ENCODE results near the gene PTPRM. TPM values are rescaled to one million over a fixed set of nuclear protein-coding genes. Genes with fewer than 3 reads are reported as not detected.

The PTPRM gene
- total and polyA plus RNA-seq, 9 donors = 45.6 to 82.0 (median 56.9) TPM

DNA sequence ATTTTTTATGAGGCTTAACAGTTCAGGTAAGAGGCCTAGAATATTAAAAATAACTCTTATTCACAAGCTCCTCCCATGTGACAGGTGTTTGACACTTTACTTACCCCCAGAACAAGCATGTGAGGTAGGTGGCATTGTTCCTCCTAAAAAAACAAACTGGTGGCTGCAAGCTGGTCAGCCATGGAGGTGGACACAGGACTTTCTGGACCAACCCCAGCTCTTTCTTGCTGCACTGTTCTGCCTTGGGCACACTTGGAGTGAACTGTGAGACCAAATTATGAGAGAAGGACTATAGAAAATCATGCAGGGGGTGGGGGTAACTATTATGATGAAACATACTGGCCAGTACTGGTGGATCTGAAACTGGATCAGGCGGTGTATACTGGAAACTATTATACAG lies 56.6 kb downstream of the PTPRM start:
- TF ChIP-seq EP300 (IDR thresholded peaks at IDR 0.05) (no peak), POLR2A (IDR thresholded peaks at IDR 0.05) (no peak)
- TF ChIP-seq, protein P1, sequence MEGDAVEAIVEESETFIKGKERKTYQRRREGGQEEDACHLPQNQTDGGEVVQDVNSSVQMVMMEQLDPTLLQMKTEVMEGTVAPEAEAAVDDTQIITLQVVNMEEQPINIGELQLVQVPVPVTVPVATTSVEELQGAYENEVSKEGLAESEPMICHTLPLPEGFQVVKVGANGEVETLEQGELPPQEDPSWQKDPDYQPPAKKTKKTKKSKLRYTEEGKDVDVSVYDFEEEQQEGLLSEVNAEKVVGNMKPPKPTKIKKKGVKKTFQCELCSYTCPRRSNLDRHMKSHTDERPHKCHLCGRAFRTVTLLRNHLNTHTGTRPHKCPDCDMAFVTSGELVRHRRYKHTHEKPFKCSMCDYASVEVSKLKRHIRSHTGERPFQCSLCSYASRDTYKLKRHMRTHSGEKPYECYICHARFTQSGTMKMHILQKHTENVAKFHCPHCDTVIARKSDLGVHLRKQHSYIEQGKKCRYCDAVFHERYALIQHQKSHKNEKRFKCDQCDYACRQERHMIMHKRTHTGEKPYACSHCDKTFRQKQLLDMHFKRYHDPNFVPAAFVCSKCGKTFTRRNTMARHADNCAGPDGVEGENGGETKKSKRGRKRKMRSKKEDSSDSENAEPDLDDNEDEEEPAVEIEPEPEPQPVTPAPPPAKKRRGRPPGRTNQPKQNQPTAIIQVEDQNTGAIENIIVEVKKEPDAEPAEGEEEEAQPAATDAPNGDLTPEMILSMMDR (IDR thresholded peaks at IDR 0.05) = no peak
- H3K36me3 ChIP-seq = no peaks in the 10 kb centered on the region
- no peaks in the 10 kb centered on the region for H3K27me3 ChIP-seq
- peaks cover 2% of the 10 kb centered on the region for H3K4me1 ChIP-seq (ENCODE audit: insufficient read depth)
- no peak overlapping the region for H3K27ac ChIP-seq
- no peak for DNase-seq
- H3K4me3 ChIP-seq = no peak overlapping the region
- intact Hi-C loops (cut with DNase I) = no loop called here
- H3K9me3 ChIP-seq = no peaks in the 10 kb centered on the region
- WGBS, 3 donors = 92 to 97% (median 96%) methylated on average over 1 of the region's 1 CpG

DNA sequence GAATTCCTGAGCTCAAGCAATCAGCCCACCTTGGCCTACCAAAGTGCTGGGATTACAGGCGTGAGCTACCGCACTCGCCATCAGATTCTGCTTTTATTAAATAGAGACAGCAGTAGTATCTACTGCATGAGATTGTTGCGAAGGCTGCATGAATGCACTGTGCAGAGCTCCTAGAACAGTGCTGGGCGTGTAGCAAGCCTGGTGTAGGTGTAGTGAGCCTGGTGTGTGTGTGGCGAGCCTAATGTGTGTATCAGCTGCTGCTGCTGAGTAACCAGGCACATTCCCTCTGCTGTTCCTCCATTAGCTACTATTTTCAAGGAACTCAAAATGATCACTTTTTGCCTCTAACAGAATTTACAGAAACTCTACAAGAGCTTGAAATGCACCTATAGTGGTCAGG lies 57.6 kb downstream of the PTPRM start:
- DNase-seq = no peak
- intact Hi-C loops (cut with DNase I) = no loop called here
- no peaks in the 10 kb centered on the region for H3K27me3 ChIP-seq
- TF ChIP-seq, protein P1 (IDR thresholded peaks at IDR 0.05) = no peak
- TF ChIP-seq EP300 (IDR thresholded peaks at IDR 0.05) = no peak
- TF ChIP-seq POLR2A (IDR thresholded peaks at IDR 0.05) = no peak
- H3K4me3 ChIP-seq = no peak overlapping the region
- 96 to 99% (median 98%) methylated on average over 6 of the region's 6 CpGs for WGBS, 3 donors
- peaks cover 2% of the 10 kb centered on the region for H3K4me1 ChIP-seq (ENCODE audit: insufficient read depth)
- H3K27ac ChIP-seq = no peak overlapping the region
- H3K9me3 ChIP-seq = no peaks in the 10 kb centered on the region
- H3K36me3 ChIP-seq = no peaks in the 10 kb centered on the region

DNA sequence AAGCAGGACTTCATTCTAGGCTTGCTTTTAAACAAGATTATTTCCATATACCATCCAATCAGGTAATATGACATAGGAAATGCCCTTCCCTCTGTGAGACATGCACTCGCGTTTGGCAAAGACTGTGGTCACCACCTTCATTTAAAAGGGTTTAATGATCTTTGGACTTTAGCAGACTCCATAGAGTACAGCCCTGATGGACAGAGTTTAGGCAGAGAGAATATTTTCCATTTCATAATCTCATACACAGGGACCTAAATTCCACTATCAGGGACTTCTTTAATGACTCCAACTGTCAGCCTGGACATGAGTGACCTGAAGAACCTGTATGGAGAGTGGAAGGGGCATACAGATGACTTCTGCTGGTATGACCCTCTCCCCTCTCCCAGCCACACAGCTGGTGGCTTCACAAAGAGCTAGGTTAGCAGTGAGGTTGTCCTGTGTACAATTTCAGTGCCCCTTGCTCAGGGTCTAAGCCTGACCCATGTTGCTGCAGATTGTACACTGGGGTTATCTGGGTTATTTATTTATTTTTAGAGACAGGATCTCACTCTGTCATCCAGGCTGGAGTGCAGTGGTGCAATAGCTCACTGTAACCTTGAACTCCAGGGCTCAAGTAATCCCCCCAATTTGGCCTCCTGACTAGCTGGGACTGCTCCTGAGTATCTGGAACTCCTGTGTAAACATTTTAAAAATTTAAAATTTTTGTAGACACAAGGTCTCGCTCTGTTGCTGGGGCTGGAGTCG lies 59.2 kb downstream of the PTPRM start:
- TF ChIP-seq EP300 (IDR thresholded peaks at IDR 0.05) (no peak), POLR2A (IDR thresholded peaks at IDR 0.05) (no peak)
- TF ChIP-seq, protein P1 (IDR thresholded peaks at IDR 0.05) = no peak
- peaks cover 2% of the 10 kb centered on the region for H3K4me1 ChIP-seq (ENCODE audit: insufficient read depth)
- H3K27ac ChIP-seq = no peak overlapping the region
- no peak overlapping the region for H3K4me3 ChIP-seq
- no peaks in the 10 kb centered on the region for H3K9me3 ChIP-seq
- intact Hi-C loops (cut with DNase I) = no loop called here
- peak in 1 of 5 donors; percentile 29 for DNase-seq
- H3K27me3 ChIP-seq = no peaks in the 10 kb centered on the region
- WGBS, 3 donors = 55 to 71% (median 55%) methylated on average over 4 of the region's 4 CpGs
- H3K36me3 ChIP-seq = no peaks in the 10 kb centered on the region

DNA sequence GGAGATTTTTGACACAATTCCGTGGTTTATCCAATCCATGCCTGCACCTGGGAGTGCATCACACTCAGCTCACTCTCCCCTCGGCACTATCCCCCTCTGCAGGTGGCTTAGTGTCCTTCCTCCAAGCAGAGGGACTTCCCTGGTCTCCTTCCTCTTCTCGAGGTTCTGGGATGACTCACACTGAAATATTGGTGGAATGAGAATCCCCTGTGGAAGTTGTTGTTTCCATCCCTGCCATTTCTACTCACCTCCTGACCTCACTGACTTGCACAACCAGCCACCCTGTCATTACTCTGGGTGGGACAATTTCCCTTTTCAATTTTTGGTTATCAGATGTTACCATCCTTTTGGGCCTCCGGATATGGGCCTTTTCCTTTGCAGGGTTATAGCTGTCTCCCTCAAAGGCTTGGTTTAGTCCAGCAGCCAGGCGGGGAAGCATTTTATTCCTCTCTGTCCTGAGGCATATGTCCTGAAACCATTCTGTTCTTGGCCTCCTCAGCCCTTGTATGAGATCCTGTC lies 59.9 kb downstream of the PTPRM start:
- no peak overlapping the region for H3K27ac ChIP-seq
- TF ChIP-seq EP300 (IDR thresholded peaks at IDR 0.05) (no peak), POLR2A (IDR thresholded peaks at IDR 0.05) (no peak)
- TF ChIP-seq, protein P1 (IDR thresholded peaks at IDR 0.05) = no peak
- no peak overlapping the region for H3K4me3 ChIP-seq
- H3K9me3 ChIP-seq = no peaks in the 10 kb centered on the region
- H3K27me3 ChIP-seq = no peaks in the 10 kb centered on the region
- no peaks in the 10 kb centered on the region for H3K36me3 ChIP-seq
- intact Hi-C loops (cut with DNase I) = no loop called here
- 42 to 53% (median 48%) methylated on average over 5 of the region's 5 CpGs for WGBS, 3 donors
- DNase-seq = peak in 1 of 5 donors; percentile 28
- H3K4me1 ChIP-seq (ENCODE audit: insufficient read depth) = peaks cover 2% of the 10 kb centered on the region

Measured in ovary (tissue), 9 donors.